Left kidney (tissue), 2 donors: ENCODE measurements around the gene TBC1D9B. TPM values are rescaled to one million over a fixed set of nuclear protein-coding genes. Genes with fewer than 3 reads are reported as not detected.
"Not testable (repeated sequence)": the region's sequence is repeated elsewhere in the genome, so short reads cannot be mapped to it uniquely, and the experiment has no call there.

Experiments
- DNase-seq: peaks from one replicate; pipeline ENCODE4 v3.0.0-alpha.2; 2013
- polyA plus RNA-seq: library from polyadenylated mRNA; unstranded; fragments of 120-200 nt; gene quantifications from one replicate; pipeline ENCODE4 v1.2.1, GENCODE V29; 2013; ENCODE audit not compliant: insufficient read length

The TBC1D9B gene
- polyA plus RNA-seq, 1 donor, result 108 TPM

DNA sequence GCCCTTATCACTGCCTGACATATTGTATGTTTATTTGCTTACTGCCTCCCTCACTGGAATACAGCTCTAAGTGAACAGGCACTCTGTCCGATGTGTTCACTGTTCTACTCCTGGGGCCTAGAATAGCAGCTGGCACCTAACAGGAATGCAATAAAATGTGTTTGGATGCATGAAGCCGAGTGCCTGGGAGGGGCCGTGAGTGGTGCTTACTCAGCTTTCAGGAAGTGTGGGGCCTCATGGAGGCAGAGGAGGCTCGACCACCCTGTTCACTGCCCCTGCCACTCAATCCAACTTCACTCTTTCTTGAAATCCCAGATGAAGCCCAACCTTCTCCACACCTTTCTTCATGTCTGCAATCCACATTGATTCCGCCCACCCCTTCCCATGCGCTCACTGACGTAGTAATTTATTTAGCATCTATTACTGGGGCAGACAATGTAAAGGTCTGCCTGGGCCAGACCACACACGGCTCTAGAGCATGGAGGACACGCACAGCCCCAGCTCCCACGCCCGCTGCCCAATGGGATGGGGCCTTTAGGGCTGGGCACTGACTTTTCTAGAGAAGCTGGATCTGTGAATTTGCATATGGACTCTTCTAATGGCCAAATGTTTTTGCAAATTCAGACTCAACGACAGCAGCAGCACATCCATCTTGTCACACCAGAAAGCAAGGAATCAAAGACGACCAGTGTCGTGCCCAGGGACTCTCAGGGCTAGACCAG lies 21.3 kb downstream of the TBC1D9B start:
- no peak for DNase-seq

DNA sequence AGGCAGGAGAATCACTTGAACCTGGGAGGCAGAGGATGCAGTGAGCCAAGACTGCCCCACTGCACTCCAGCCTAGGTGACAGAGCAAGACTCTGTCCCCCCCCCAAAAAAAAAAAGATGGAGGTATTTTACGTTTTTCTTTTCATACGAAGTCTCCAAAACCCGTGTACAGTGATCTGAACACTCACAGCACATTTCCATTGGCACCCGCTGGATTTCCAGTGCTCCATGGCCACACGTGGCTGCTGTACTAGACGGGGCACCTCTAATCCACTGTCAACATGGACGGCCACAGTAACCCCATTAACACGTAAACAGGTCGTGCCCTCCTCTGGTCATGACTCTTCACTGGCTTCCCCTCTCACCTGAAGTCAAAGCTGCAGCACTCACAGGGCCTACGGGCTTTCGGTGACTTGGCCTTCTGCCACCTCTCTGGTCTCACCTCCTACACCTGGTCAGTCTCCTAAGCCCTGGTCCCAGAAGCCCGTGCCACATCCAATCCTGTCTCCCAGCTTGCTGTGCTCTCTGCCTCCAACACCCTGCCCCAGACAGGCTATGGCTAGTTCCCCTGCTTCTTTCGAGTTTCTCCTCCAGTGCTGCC lies 22.1 kb downstream of the TBC1D9B start:
- no peak for DNase-seq

DNA sequence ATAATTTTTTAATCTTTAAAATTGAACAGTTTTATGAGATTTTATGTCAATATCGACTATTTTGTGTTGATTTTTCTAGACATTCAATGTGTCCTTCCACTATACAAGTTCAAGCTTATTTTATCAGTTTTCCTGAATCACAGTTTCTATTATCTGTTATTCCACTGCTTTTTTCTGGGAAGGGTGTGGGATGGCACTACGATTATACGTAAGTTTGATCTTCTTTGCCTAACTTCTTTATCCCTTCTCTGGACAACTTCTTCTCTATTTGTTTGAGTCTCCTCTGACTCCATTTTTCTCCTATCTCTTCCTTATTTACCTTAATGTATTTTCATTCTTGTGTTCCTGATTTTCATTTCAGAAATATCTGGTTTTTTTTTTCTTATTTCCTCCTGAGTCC lies 24.5 kb downstream of the TBC1D9B start:
- no peak for DNase-seq

DNA sequence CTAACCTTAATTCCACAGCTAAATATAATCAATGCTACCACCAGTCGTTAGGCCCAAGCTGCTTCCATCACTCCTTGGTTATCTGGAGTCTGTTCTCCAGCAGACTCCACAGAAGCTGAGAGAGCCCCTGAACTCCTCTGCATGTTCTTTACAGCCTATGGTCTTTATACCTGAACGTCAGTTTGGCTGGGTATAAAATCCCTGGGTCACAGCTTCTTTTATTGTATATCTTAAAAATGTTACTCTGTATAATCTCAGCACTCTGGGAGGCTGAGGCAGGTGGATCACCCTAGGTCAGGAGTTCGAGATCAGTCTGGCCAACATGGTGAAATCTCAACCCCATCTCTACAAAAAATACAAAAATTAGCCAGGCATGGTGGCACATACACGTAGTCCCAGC lies 25.4 kb downstream of the TBC1D9B start:
- DNase-seq, result no peak

DNA sequence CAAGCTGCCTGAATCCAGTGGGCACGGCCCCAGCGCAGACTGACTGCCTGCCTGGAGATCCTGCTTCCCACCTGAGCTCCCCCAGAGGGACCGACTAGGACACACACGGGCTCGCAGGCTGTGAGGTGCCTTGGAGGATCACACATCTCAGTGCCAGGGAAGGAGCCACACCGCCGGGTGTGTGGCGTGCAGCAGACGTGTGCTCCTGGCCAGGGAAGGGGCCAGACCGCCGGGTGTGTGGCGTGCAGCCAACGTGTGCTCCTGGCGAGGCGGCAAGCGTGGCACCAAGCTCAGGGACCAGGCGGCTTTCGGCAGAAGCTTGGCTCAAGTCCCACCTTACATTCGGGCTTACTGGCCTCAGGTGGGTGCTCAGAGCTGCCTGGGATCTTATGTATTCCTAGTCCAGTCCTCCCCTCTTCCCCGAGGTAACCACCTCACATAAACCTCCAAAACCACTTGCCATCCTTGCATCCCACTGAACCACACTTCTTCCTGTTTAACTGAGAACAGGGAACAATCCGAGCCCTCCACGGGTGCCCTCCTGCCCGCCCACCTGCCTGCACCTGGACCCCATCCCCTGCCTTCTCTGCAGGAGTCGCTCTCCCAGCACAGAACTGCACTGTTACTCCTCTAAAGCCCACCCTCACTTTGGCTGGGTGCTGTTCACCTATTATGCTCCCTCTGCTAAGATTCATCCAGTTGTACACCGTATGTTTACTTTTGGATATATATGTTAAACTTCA lies 26.7 kb downstream of the TBC1D9B start:
- no peak for DNase-seq

DNA sequence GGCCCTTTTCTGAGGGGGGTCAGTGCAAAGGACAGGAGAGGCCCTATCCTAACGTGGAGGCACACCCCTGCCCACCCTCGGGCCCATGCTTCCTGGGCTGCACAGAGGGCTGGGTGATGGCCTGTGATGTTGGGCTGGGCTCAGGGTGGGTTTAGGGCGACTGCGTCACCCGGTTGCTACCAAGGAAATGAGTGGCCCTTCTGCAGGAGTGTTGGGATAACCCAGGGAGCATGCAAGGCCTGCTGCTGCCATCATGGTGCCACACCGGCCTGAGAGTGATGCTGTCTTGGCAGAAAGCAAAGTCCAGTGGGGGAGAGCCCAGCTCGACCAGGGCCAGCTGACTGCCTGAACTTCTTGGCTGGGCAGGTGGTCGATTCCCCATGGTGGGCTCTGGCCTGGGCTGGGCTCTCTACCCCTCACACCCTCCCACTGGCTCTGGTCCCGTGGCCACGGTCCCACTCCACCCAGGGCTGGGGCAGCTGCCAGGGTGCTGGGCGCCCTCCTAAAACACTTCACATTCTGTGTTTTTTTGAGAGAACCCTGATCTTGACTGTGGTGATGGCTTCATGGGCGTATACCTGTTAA lies 27.5 kb downstream of the TBC1D9B start:
- DNase-seq, result no peak

DNA sequence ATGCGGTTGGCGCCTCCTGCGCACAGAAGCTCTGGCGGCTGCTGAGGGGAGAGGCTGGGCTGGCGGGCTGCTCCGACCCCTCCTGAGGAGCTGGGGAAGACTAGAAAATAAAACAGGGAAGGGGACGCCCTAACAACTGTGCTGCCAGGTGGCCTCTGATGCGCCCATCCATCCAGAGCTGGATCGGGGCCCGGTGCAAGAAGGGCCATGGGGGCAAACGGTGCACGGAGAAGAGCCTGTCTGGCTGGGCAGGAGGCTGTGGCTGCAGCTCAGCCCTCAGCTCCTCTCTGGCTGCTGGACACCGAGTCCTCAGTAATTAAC lies 28.0 kb downstream of the TBC1D9B start:
- DNase-seq, result no peak

DNA sequence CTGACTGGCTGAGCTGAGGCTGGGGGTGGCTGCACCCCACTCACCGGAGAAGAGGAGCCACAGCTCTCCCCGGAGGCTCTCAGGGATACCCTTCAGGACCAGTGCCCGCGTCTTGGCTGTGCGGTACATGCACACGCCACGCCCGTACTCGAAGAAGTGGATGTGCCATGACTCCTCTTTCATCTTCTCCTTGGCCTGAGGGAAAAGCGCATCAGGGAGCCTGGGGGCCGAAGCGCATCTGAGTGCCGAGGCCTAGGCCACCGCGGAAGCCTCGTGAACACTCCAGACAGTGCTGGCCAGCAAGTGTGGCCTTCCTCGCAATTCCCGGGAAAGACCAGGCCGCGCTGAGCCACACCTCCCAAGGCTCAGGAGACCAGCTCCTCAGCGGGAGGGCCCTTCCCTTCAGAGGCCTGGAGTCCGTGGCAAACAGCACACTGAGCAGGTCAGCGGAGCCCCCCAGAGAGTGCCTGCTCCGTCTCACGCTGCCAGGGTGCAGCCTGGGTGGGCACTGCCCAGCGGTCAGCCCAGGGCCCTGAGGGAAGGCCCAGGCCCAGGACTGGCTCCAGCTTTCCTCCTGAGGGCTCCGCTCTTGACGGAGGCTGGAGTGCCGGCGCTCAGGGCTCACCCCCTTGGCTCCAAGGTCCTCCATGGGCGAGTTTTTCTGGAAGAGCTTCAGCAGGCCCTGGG lies 28.6 kb downstream of the TBC1D9B start:
- no peak for DNase-seq

DNA sequence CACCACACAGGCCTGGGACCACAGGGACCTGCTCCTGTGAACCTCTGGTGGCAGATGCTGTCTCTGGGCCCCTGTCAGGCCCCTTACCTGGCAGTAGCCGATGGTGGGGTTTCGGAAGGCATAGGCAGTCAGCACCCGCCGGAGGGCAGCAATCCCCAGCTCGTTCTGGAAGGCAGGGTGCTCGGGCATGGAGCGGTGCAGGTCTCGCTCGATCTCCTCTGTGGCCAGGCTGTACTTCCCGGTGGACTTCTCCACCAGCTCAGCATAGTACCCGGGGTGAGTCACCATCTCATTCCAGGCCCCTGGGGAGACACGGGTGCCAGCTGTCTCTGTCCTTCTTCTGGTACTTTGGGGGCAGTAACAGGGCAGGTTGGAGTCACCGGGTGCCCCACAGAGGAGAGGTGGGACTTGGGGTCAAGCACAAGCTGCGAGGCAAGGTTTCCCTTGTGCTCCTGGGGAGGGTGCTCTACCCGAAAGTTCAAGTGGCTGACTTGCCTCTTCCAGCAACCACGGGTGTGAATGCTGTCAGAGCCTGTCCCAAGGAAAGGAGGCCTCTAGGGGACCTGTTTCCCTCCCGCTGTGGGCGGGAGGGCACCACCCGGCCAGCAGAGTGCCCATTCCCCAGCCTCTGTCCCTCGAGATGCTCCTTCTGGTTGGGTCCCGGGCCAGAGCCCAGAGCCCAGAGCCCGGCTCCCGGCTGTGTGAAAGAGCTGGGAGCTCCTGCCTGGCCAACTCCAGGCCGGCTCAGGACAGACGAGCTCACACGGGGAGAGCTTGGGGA lies 29.3 kb downstream of the TBC1D9B start:
- no peak for DNase-seq

DNA sequence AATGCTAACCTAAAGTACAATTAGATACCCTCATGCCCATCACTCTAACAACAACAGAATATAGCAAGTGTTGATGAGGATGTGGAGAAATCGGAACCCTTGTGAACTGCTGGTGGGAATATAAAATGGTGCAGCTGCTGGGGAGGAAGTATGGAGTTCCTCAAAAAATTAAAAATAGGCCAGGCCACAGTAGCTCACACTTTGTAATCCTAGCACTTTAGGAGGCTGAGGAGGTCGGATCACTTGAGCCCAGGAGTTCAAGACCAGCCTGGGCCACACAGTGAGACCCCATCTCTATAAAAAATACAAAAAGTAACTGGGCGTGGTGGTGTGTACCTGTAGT lies 31.1 kb downstream of the TBC1D9B start:
- no peak for DNase-seq

DNA sequence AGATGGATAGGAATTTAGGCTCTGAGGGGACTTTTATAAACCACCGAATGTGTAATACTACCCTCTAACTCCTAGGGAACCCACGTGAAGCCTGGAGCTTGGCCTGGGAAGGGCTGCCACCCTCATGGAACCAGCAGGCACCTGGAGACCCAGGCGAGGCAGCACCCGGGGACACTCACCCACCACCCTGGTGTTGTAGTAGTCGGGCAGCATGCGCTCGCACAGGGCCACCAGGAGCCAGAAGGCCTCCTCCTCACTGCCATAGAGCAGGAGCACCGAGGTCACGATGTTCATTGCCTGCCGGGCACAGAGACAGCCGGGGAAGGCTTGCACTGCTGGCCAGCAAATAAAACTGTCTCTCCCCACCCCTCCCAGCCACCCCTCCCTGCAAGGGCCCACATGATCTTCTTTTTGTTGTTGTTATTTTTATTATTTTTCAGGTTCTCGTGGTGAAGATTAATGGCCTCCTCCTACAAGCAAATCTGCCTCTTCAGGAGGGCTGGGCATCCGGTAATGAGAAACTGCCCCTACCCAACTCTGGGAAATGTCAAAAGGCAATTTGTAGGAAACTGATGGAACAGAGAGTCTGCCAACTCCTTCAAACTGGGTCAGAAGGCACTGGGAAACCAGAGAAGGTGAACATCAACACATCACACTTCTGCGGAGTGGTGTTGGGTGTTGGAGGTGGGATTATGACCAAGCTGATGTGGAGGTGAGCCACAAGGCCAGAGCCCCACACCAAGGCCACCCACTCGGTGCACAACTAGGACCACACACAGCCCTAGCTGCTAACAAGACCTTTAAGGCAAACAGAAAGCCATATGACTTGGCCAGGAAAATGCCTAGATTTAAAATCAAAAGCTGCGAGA lies 31.7 kb downstream of the TBC1D9B start:
- DNase-seq, result no peak

DNA sequence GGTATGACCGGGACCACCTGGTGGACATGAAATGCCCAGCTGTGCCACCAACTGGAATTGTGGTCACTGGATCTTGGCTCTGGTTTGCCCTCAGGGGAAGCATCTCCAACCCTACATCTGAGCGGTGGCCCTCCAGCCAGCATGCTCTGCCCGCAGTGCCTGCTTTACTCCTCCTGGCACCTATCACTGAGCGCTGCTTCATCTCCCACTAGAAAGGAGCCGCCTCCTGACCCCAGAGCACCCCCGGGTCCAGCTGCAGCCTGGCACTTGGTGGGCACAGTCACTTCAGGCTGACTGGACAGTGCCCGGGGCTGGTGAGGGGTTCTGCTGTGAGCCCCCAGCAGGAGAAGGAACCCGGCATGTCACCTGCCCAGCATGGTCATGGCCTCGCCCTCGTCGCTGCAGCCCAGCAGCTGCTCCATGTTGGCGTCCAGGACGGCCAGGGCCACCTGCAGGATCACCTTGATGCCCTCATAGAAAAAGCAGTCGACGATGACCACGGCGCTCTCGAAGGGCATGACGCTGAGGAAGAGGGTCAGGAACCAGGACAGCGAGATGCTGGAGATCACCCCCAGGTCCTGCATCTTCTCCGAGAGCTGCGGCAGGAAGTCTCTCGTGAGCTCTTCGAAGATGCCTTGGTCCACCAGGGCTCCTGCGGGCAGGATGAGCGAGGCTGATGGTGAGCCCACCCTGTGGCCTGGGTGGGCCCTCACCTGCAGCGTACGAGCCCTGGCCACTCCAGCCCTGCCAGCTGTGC lies 33.0 kb downstream of the TBC1D9B start:
- DNase-seq, result no peak

DNA sequence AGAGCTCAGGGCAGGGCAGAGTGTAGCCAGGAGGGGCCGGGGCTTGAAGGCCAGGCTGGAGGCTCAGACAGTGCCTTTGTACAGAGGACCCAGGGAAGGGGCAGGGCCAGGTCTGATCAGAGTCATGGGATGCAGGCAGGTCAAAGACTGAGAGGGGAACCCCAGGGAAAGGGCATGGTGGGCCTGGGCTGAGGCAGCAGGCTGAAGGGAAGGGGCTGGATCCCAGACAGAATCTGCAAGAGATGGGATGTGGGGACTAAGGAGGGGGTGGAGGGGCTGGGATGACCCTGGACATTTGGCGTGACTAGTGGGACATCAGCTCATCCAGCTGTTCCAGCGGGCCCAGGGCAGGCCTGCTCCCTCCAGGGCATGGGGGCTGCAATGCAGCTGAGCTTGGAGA lies 33.6 kb downstream of the TBC1D9B start:
- DNase-seq, result no peak

DNA sequence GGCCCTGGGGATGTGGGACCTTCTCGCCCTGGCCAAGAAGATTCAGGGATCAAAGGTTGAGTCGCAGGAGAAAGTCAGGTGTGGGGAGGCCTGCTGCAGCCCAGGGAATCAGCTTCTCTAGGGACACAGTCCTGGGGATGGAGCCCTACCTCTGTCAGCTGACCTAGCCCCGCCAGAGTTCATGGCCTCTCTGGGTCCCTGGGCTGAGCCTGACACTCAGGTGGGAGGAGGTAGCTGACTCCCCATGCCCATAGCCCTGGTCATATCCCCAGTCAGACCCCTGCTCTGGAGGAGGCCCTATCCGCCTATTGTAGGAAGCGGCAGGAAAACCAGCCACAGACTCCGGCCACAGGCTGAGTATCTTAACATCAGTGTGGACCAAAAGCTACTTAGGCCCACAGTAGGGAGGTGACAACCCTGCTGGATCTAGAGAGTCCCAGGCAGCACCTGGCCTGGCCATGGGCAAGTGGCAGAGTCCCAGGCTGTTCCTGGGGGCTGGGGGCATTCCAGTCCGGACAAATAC lies 34.0 kb downstream of the TBC1D9B start:
- no peak for DNase-seq

DNA sequence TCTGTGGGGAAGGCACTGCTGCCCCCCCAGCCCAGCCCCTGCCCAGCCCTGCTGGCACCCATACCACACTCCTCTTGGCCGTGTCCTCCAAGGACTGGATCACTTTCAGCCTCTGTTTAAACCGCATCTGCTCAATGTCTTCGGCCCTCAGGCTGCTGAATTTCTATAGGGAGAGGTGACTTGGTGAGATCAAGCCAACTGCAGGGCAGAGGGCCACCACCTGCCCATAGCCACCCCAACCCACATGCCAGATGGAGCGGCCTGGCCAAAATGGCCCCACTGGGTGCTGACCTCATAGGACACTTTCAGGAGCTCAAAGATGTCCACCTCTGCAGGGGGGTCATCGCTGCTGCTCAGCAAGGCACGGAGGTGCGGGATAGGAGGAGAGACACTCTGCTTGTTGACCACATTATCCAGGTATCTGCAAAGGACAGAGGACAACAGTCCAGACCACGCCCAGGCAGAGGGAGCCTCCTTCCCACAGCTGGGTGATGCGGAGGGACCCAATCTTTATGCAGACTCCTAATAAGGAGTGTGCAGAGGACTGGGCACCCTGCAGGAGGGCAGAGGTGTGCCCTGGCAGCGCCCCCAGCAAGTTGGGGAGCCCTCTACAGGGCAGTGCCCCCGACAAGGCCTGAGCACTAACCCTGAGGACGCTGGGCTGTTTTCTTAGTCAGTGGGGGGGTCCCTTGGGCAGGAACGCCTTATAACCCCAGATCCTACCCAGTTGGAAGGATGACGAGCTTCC lies 34.7 kb downstream of the TBC1D9B start:
- DNase-seq, result no peak

DNA sequence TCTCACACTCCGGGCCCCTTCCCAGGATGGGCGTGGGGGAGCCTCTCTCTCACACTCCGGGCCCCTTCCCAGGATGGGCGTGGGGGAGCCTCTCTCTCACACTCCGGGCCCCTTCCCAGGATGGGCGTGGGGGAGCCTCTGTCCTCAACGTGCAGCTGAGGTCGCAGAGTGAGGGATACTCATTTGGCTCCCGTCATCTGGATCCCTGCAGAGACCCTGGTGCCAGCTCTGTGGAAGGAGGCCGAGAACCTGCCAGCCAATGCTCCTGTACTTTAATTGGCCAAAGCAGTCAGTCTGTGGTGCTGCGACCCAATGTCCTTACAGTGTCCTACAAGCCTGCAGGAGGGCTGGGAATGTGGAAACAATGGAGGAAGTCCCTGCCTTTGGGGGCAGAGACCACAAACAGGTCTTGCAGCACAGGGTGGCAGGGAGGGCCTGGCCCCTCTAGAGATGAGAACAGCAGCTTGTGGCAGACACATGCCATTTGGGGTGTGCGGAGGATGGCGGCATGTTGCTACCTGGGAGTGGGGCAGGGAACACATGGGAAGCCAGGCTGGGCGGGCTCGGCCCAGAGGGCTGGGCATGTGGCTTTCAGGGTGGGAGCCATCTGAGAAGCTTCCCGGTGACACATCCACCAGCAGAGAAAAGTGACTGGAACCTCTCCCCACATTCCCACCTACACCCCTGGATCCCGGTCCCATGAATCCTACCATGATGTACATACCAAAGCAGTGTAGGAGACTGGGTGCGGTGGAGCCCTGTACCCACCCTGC lies 35.5 kb downstream of the TBC1D9B start:
- no peak for DNase-seq

DNA sequence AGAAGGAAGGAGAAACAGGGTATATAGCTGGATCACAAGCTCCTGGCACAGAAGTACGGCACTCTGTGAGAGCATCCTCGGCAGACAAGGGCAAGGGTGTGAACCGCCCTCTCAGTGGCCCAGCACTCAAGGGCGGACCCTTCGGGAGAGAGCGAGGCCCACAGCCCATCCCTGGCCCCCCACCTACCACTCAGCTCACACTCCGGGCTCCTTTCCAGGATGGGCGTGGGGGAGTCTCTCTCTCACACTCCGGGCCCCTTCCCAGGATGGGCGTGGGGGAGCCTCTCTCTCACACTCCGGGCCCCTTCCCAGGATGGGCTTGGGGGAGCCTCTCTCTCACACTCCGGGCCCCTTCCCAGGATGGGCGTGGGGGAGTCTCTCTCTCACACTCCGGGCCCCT lies 36.2 kb downstream of the TBC1D9B start:
- DNase-seq, result not testable (repeated sequence)

DNA sequence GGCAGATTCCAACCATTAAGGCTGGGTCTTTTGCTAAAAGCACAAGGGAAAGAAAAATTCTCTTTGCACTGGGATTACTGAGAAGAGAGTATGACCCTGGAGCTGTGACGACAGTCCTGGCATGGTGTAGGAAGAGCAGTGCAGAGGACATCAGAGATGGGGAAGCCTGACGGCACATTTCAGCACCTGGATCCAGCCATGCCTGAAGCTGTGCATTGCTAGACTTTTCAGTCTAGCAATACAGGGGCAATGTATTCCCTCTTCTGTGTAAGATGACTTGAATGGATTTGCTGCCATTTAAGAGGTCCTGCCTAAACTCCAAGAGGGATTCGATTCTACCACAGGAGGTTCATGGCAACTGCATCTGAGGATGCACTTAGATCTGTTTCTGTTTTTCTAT lies 36.7 kb downstream of the TBC1D9B start:
- DNase-seq, result no peak
